Measurements from ENCODE around the gene BCR. TPM values are rescaled to one million over a fixed set of nuclear protein-coding genes. Genes with fewer than 3 reads are reported as not detected.

Gene BCR
- total RNA-seq, 1 experiment from 2014 or later = 77.0 TPM

DNA sequence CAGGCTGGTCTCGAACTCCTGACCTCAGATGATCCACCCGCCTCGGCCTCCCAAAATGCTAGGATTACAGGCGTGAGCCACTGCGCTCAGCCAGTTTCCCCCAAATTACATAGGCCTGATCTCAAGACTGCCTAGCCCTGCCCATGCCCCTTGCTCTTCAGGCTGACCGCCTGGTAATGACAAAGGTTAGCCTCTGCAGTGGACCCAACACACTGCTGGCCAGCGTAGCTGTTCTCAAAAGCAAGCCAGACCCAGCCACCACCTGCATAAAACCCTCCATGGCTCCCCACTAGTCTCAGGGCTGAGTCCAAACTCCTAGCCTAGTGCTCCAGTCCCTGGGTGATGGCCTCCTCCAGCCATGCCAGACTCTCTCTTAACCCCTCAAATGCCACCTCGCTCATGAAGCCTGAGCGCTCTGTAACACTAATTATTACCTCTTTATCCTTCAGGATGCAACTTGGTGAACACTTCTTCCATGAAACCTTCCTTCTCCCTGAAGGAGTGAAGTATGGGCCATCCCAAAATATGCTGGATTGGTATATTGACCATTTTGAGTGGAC, 37.7 kb upstream of the BCR start:
- H3K36me3 Mint-ChIP-seq (ENCODE audit: insufficient read depth in 1 of 3, low read depth in 3 of 3) = no peaks in the 10 kb centered on the region
- H3K4me2 ChIP-seq (ENCODE audit: insufficient read depth, insufficient read length, low read length) = no peak overlapping the region

More for the DNA sequence above, 37.7 kb upstream of the BCR start:
- Histone ChIP-seq H2BK120ac (ENCODE audit: low read depth, low read length, poor library complexity, severe bottlenecking) (no peak overlapping the region), H3K23me2 (ENCODE audit: insufficient read length, low read depth, low read length, poor library complexity, severe bottlenecking) (peaks cover 5% of the 10 kb centered on the region), H2BK15ac (ENCODE audit: low read depth, low read length) (no peak overlapping the region), H3K27ac (ENCODE audit: insufficient read length, low read depth, low read length) (no peak overlapping the region), H3K79me1 (ENCODE audit: insufficient read depth, low read depth, low read length, poor library complexity, severe bottlenecking) (no peaks in the 10 kb centered on the region), H4K20me1 (ENCODE audit: control insufficient read depth, insufficient read depth, insufficient read length) (no peaks in the 10 kb centered on the region), H3K14ac (ENCODE audit: insufficient read depth, low read length) (no peak overlapping the region), H3T11ph (ENCODE audit: low read length) (no peak overlapping the region), H3K9ac (ENCODE audit: extremely low read depth, insufficient read length, low read length) (no peak overlapping the region), H3K9me3 (ENCODE audit: control insufficient read depth, low read depth, low read length) (no peaks in the 10 kb centered on the region), H2BK20ac (ENCODE audit: low read depth, low read length, poor library complexity, severe bottlenecking) (peak overlapping the region; percentile 33), H4K8ac (replicated peaks; ENCODE audit: insufficient read length, low read depth, low read length) (no peak overlapping the region), H3K79me2 (ENCODE audit: insufficient read depth, low read length) (no peaks in the 10 kb centered on the region), H2AFZ (ENCODE audit: low read length) (no peak overlapping the region), H3K4me1 (ENCODE audit: insufficient read depth, low read length) (no peaks in the 10 kb centered on the region; the same call in 1 of the 2 replicates), H3K23ac (ENCODE audit: insufficient read length, low read depth, low read length) (no peak overlapping the region), H4K5ac (ENCODE audit: insufficient read length, low read depth, low read length) (no peak overlapping the region), H2BK5ac (ENCODE audit: insufficient read length, low read length) (no peak overlapping the region), H2AK5ac (ENCODE audit: insufficient read length, low read length) (no peak overlapping the region), H3K56ac (ENCODE audit: insufficient read length, low read depth, low read length) (no peak overlapping the region), H3K18ac (ENCODE audit: insufficient read length, low read depth, low read length) (no peak overlapping the region), H3K4ac (ENCODE audit: low read depth, low read length) (no peak overlapping the region), H3K27me3 (ENCODE audit: insufficient read depth, low read length) (no peaks in the 10 kb centered on the region; the same call in 1 of the 2 replicates), H2BK12ac (ENCODE audit: insufficient read length, low read depth, low read length) (no peak overlapping the region), H4K91ac (ENCODE audit: insufficient read length, low read depth, low read length) (no peak overlapping the region)
- no CpG with 5 or more reads among the region's 9 CpGs for WGBS (ENCODE audit: extremely low coverage, insufficient read length, low lambda C conversion rate)
- peak overlapping the region in 1 of 2 experiments; percentile 9; a peak in 1 of 5 replicates for H3K4me3 Mint-ChIP-seq
- TF ChIP-seq, protein P1, sequence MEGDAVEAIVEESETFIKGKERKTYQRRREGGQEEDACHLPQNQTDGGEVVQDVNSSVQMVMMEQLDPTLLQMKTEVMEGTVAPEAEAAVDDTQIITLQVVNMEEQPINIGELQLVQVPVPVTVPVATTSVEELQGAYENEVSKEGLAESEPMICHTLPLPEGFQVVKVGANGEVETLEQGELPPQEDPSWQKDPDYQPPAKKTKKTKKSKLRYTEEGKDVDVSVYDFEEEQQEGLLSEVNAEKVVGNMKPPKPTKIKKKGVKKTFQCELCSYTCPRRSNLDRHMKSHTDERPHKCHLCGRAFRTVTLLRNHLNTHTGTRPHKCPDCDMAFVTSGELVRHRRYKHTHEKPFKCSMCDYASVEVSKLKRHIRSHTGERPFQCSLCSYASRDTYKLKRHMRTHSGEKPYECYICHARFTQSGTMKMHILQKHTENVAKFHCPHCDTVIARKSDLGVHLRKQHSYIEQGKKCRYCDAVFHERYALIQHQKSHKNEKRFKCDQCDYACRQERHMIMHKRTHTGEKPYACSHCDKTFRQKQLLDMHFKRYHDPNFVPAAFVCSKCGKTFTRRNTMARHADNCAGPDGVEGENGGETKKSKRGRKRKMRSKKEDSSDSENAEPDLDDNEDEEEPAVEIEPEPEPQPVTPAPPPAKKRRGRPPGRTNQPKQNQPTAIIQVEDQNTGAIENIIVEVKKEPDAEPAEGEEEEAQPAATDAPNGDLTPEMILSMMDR (conservative IDR thresholded peaks at IDR 0.05) = no peak
- DNase-seq = no peak
- H3K27ac Mint-ChIP-seq = peak overlapping the region in 2 of 3 experiments; percentile 35 to 76; a peak in 2 of 7 replicates
- peaks cover 14 to 32% of the 10 kb centered on the region in 2 experiments for H3K4me1 Mint-ChIP-seq
- no peaks in the 10 kb centered on the region; a peak in 1 of 5 replicates for H3K9me3 Mint-ChIP-seq
- H3K27me3 Mint-ChIP-seq (ENCODE audit: low read depth) = peaks cover 55% of the 10 kb centered on the region
